ENCODE results near the gene TEX22.

The TEX22 gene

DNA sequence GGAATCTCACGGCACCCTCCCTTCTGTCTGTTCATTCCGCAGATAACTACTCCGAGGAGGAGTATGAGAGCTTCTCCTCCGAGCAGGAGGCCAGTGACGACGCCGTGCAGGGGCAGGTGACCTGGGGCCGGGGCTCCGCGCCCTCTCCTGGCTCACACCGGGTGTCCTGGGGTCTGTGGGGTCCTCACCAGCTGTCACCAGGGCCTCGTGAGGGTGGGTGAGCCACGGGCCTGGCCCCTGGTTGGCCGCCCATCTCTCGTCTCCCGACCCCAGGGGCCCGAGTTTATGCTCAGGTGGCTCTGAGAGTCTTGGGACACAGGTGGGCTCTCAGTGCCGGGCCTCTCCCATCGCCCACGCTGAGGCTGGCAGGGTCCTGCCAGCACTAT, 30.3 kb upstream of the TEX22 start:
- TF ChIP-seq ZFX (IDR thresholded peaks at IDR 0.05) = no peak
- TF ChIP-seq, protein P1, sequence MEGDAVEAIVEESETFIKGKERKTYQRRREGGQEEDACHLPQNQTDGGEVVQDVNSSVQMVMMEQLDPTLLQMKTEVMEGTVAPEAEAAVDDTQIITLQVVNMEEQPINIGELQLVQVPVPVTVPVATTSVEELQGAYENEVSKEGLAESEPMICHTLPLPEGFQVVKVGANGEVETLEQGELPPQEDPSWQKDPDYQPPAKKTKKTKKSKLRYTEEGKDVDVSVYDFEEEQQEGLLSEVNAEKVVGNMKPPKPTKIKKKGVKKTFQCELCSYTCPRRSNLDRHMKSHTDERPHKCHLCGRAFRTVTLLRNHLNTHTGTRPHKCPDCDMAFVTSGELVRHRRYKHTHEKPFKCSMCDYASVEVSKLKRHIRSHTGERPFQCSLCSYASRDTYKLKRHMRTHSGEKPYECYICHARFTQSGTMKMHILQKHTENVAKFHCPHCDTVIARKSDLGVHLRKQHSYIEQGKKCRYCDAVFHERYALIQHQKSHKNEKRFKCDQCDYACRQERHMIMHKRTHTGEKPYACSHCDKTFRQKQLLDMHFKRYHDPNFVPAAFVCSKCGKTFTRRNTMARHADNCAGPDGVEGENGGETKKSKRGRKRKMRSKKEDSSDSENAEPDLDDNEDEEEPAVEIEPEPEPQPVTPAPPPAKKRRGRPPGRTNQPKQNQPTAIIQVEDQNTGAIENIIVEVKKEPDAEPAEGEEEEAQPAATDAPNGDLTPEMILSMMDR (conservative IDR thresholded peaks at IDR 0.05) = no peak
- H3K27ac ChIP-seq = no peak overlapping the region

DNA sequence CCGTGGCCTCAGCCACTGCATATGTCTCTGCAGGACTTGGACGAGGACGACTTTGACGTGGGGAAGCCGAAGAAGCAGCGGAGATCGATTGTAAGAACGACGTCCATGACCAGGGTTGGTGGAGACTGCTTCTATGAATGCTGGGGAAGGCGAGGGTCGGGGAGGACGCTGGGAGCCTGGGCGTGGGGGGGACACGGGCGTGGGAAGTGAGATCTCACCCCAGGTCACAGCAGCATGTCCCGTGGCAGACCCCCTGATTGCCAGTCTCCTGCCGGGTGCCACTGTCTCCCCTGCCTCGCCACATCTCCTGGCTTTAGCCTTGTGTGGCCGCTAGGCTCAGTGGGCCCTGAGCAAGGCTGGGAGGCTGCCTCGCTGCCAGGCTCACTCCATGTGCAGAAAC, 29.9 kb upstream of the TEX22 start:
- H3K27ac ChIP-seq = no peak overlapping the region
- no peak for TF ChIP-seq ZFX (IDR thresholded peaks at IDR 0.05)
- TF ChIP-seq, protein P1 (conservative IDR thresholded peaks at IDR 0.05) = no peak

DNA sequence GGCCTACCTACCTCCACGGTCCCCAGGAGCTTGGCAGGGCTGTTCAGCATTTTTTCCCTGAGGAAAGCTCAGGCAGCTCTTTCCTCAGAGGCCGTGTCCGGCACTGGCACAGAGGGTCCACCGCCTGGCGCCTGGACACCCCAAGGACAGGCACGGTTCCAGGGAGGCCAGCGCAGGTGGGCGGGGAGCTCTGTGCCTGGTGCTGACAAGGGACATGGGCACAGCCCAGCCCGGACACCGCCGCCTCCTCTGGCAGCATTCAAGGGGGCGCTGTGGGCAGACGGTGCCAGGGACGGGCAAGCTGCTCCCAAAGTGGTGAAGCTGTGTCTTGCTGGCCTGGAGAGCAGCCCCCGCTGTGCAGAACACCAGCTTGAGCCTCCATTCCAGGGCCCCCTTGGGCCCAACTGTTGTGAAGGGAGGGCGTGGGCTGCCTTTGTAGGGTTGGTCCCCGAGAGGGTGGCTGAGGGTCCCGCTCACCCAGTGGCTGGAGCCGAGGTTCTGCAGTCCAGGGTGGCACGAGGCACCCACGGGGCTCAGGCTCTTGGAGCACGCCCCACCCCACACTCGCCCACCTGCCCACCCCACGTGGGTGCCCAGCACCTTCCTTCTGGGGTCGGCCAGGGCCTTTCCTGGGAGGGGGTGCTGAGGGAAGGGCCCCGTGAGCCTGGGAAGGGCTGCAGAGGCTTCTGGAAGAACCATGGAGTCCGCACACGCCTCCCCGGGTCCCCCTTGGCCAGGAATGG, 29.3 kb upstream of the TEX22 start:
- TF ChIP-seq ZFX (IDR thresholded peaks at IDR 0.05) = no peak
- TF ChIP-seq, protein P1 (conservative IDR thresholded peaks at IDR 0.05) = no peak
- no peak overlapping the region for H3K27ac ChIP-seq

DNA sequence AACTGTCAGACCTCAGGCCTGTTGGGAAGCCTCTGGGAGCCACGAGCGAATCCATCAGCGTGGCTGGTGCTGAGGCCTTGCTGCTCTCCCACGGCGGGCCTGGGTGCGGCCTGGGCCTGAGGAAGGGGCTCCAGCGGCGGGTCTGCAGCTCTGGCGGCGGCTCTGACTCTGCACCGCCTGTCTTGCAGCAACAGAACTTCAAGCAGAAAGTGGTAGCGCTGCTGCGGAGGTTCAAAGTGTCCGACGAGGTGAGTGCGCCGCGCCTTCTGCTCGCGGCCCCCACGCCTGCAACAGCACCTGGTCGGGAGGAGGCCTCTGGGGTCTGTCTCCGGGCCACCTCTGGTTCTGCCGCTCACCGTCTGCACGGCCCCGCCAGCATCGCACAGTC, 28.7 kb upstream of the TEX22 start:
- no peak overlapping the region for H3K27ac ChIP-seq
- TF ChIP-seq, protein P1 (conservative IDR thresholded peaks at IDR 0.05) = no peak
- no peak for TF ChIP-seq ZFX (IDR thresholded peaks at IDR 0.05)

DNA sequence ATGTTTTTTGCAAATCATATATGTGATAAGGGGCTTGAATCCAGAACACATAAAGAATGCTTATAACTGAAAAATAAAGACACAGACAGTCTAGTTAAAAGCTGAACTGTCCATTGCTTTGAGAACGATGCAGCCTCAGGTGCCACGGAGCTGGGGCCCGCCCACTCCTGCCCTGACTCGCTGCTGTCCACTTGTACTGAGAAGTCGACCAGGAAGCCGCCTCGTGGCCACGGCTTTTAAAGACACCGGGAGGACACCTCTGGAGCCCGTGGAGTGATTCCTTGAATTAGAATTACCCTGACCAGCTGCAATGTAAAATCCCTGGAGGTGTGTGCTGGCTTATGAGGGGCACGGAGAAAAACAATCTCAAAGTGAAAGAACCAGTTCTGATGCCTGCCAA, 23.9 kb upstream of the TEX22 start:
- no peak overlapping the region for H3K27ac ChIP-seq
- TF ChIP-seq ZFX (IDR thresholded peaks at IDR 0.05) = no peak
- TF ChIP-seq, protein P1 (conservative IDR thresholded peaks at IDR 0.05) = no peak; the same call in 1 of the 2 replicates

DNA sequence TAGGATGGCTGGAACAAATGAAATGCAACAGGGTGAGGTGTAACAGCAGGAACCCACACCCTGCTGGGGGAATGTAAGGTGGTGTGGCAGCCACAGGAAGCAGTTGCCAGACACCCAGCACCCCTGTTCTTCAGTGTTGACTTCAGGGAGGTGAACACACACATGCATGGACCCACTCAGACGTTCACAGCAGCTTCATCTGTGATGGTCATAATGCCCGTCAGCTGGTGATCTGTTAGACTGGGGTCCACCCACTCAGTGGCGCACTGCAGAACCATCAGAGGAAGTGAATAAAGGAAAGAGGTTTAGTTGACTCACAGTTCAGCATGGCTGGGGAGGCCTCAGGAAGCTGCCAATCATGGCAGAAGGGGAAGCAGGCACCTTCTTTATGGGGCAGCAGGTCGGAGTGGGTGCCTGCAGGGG, 22.7 kb upstream of the TEX22 start:
- no peak overlapping the region for H3K27ac ChIP-seq
- TF ChIP-seq ZFX (IDR thresholded peaks at IDR 0.05) = no peak
- TF ChIP-seq, protein P1 (conservative IDR thresholded peaks at IDR 0.05) = no peak

DNA sequence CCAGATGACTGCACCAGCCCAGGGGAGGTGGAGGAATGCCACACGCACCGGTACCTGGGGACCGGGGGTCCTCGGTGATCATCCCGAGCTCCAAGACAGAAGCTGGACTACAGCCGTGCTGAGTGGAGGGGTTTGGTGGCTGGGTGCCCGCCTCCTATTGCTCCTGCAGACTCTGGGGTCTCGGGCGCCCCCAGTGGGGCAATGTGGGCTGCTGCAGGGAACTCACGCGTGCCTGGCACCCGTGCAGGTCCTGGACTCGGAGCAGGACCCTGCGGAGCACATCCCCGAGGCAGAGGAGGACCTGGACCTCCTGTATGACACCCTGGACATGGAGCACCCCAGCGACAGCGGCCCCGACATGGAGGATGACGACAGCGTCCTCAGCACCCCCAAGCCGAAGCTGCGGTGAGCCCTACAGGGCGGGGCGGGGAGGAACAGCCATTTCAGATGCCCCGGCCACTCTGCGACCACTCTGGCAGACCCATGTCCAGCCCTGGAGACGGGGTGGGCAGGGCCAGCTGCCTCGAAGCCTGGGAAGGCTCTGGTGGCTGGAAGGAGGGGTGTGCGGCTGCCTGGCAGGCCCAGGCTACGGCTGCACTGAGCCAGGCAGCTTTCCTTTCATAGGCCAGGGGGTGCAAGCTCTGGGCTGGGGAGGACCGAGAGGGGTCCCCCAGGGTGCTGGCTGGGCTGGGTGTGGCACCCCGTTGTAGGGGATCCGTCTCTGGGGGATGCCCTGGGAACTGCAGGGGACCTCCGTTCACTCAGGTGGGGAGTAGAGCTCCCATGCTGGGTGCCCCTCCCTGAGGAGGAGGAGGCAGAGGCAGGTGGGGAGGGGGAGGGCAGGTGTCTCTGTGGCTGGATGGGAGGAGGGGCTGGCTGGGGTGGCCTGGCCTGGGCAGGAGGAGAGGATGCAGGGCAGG, 21.6 kb upstream of the TEX22 start:
- H3K27ac ChIP-seq = no peak overlapping the region
- no peak for TF ChIP-seq ZFX (IDR thresholded peaks at IDR 0.05)
- TF ChIP-seq, protein P1 (conservative IDR thresholded peaks at IDR 0.05) = no peak

Data from C4-2B (cell line).